ENCODE measurements around the gene HACD2.
A peak's percentile ranks its signal among the peaks of the same experiment; 100 is the strongest.

Gene HACD2

DNA sequence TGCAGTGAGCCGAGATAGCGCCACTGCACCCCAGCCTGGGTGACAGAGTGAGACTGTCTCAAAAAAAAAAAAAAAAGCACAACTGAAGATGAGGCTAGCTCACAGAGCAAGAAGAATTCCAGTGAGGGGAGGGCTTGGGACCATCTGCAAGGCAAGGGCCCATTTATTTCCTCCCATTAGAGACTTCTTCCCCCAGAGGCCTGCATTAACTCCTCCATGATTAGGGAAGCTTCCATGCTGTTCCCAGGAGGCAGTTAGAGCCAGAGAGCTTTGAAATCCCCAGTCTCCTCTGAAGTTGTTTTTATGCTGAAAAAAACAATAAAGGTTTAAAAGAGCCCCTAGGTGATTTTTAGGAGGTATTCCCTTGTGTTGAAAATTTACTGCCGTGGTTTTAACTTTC lies 81.7 kb downstream of the HACD2 start:
- Histone ChIP-seq H3K9ac (ENCODE audit: low read length) (no peak overlapping the region), H3K79me2 (ENCODE audit: low read length) (no peaks in the 10 kb centered on the region), H2AFZ (ENCODE audit: low read length) (no peak overlapping the region), H3K4me3 (ENCODE audit: low read length) (no peak overlapping the region), H3K36me3 (replicated peaks; ENCODE audit: insufficient read depth, low read length) (no peaks in the 10 kb centered on the region), H3K4me1 (ENCODE audit: low read length) (peaks cover 10% of the 10 kb centered on the region), H3K27me3 (replicated peaks; ENCODE audit: insufficient read depth, low read length) (no peaks in the 10 kb centered on the region), H3K4me2 (ENCODE audit: low read depth, low read length) (no peak overlapping the region), H3K9me2 (replicated peaks; ENCODE audit: insufficient read depth, low read length) (no peaks in the 10 kb centered on the region), H3K9me3 (replicated peaks; ENCODE audit: insufficient read depth, low read length) (no peaks in the 10 kb centered on the region), H3F3A (ENCODE audit: insufficient read depth, low read length) (no peaks in the 10 kb centered on the region), H3K27ac (ENCODE audit: low read length) (no peak overlapping the region), H4K20me1 (ENCODE audit: insufficient read depth, low read length) (no peaks in the 10 kb centered on the region)
- no peak for DNase-seq
- TF ChIP-seq EZH2 (optimal IDR thresholded peaks at IDR 0.05; ENCODE audit: low read depth, low read length) (no peak), EZH2phosphoT487 (IDR thresholded peaks at IDR 0.05; ENCODE audit: low read length) (no peak)
- TF ChIP-seq, protein P1, sequence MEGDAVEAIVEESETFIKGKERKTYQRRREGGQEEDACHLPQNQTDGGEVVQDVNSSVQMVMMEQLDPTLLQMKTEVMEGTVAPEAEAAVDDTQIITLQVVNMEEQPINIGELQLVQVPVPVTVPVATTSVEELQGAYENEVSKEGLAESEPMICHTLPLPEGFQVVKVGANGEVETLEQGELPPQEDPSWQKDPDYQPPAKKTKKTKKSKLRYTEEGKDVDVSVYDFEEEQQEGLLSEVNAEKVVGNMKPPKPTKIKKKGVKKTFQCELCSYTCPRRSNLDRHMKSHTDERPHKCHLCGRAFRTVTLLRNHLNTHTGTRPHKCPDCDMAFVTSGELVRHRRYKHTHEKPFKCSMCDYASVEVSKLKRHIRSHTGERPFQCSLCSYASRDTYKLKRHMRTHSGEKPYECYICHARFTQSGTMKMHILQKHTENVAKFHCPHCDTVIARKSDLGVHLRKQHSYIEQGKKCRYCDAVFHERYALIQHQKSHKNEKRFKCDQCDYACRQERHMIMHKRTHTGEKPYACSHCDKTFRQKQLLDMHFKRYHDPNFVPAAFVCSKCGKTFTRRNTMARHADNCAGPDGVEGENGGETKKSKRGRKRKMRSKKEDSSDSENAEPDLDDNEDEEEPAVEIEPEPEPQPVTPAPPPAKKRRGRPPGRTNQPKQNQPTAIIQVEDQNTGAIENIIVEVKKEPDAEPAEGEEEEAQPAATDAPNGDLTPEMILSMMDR (IDR thresholded peaks at IDR 0.05; ENCODE audit: low read length) = no peak

DNA sequence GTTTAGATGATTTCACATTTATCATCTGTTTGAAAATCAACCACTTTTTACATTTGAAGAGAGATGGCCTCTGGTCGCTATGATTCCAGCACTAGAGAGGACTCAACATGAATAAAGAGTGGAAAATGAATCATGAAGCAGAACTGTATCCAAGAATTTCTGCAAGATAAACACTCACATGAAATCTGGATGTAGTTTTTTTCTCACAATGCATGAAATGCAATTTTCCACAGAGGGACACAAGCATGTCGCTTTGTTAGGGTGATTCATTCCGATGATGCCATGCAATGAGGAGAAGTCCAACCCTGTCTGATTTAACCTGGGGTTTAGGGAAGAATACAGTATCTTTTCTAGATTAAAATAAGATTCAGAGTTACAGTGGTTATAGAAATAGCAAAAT lies 85.5 kb downstream of the HACD2 start:
- Histone ChIP-seq H3K36me3 (replicated peaks; ENCODE audit: insufficient read depth, low read length) (no peaks in the 10 kb centered on the region), H3K79me2 (ENCODE audit: low read length) (no peaks in the 10 kb centered on the region), H3K27me3 (replicated peaks; ENCODE audit: insufficient read depth, low read length) (no peaks in the 10 kb centered on the region), H3K9me3 (replicated peaks; ENCODE audit: insufficient read depth, low read length) (no peaks in the 10 kb centered on the region), H3K27ac (ENCODE audit: low read length) (no peak overlapping the region), H4K20me1 (ENCODE audit: insufficient read depth, low read length) (no peaks in the 10 kb centered on the region), H3F3A (ENCODE audit: insufficient read depth, low read length) (no peaks in the 10 kb centered on the region), H3K9ac (ENCODE audit: low read length) (no peak overlapping the region), H3K4me2 (ENCODE audit: low read depth, low read length) (peak overlapping the region; percentile 34; the same call in 1 of the 2 replicates), H2AFZ (ENCODE audit: low read length) (no peak overlapping the region), H3K4me1 (ENCODE audit: low read length) (peaks cover 10% of the 10 kb centered on the region), H3K9me2 (replicated peaks; ENCODE audit: insufficient read depth, low read length) (no peaks in the 10 kb centered on the region), H3K4me3 (ENCODE audit: low read length) (no peak overlapping the region)
- DNase-seq = no peak
- TF ChIP-seq, protein P1 (IDR thresholded peaks at IDR 0.05; ENCODE audit: low read length) = no peak
- no peak for TF ChIP-seq EZH2phosphoT487 (IDR thresholded peaks at IDR 0.05; ENCODE audit: low read length)
- TF ChIP-seq EZH2 (optimal IDR thresholded peaks at IDR 0.05; ENCODE audit: low read depth, low read length) = no peak

DNA sequence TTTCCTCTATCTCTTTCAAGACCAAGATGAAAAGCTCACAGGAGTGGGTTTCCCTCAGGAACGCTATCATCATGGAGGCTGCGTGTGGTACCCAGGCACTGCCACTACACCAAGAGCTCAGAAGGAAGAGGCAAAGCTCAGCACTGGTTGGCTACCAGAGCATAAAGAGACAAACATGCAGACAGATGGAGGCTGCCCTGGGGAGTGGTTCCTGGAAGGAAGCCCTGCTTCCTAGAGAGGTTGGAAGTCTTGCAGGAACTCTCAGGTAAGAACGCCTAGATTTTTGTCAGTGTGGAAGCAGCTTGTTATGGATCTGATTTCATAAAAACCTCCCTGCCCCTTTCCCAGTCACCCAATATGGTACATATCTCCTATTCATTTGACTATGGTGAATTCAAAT lies 86.1 kb downstream of the HACD2 start:
- H3K4me1 ChIP-seq (ENCODE audit: low read length) = peaks cover 10% of the 10 kb centered on the region

More for the DNA sequence above, 86.1 kb downstream of the HACD2 start:
- Histone ChIP-seq H3K4me3 (ENCODE audit: low read length) (no peak overlapping the region), H3K9me3 (replicated peaks; ENCODE audit: insufficient read depth, low read length) (no peaks in the 10 kb centered on the region), H3K79me2 (ENCODE audit: low read length) (no peaks in the 10 kb centered on the region), H3K4me2 (ENCODE audit: low read depth, low read length) (no peak overlapping the region), H4K20me1 (ENCODE audit: insufficient read depth, low read length) (no peaks in the 10 kb centered on the region), H3K36me3 (replicated peaks; ENCODE audit: insufficient read depth, low read length) (no peaks in the 10 kb centered on the region), H3K9me2 (replicated peaks; ENCODE audit: insufficient read depth, low read length) (no peaks in the 10 kb centered on the region), H2AFZ (ENCODE audit: low read length) (no peak overlapping the region), H3K27me3 (replicated peaks; ENCODE audit: insufficient read depth, low read length) (no peaks in the 10 kb centered on the region), H3F3A (ENCODE audit: insufficient read depth, low read length) (no peaks in the 10 kb centered on the region), H3K9ac (ENCODE audit: low read length) (no peak overlapping the region), H3K27ac (ENCODE audit: low read length) (no peak overlapping the region)
- DNase-seq = no peak
- TF ChIP-seq EZH2 (optimal IDR thresholded peaks at IDR 0.05; ENCODE audit: low read depth, low read length) = no peak
- no peak for TF ChIP-seq EZH2phosphoT487 (IDR thresholded peaks at IDR 0.05; ENCODE audit: low read length)
- TF ChIP-seq, protein P1 (IDR thresholded peaks at IDR 0.05; ENCODE audit: low read length) = no peak
